Diencephalon (tissue), 1 donor: ENCODE results near the gene TLCD3B. TPM values are rescaled to one million over a fixed set of nuclear protein-coding genes. Genes with fewer than 3 reads are reported as not detected.

Experiments
- total RNA-seq: library from RNA; depleted of rRNA; stranded (reverse); fragments of >200 nt; gene quantifications from one replicate; pipeline ENCODE4 v1.2.3, GENCODE V29; 2014

The TLCD3B gene, protein sequence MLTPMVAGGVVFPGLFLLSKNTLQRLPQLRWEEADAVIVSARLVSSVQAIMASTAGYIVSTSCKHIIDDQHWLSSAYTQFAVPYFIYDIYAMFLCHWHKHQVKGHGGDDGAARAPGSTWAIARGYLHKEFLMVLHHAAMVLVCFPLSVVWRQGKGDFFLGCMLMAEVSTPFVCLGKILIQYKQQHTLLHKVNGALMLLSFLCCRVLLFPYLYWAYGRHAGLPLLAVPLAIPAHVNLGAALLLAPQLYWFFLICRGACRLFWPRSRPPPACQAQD
- total RNA-seq = 24.7 TPM

DNA sequence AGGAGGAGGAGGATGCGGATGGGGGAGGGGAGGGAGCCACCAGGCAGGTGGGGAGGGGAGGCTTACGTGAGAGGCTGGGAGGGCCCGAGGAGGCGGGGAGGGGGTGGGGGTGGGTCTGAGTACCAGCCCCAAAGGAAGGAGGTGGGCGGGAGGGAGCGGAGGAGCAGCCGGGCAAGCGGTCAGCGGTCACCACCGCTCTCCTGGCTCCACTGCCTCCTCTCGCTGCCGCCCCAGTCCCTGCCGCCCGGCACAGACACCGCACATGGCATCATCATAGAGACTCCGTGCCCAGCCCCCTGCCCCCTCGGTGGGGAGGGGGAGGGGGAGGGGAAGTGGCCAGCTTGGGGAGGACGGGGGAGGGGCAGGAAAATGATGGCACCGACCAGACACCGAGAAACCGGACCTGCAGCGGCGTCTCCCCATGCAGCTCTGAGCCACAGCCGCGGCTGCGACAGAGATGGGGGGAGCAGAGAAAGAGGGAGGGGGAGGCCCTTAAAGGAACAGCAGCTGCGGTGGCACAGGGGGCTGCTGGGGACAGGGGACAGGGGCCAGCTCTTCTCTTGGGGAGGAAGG, at the start of gene TLCD3B:
TSS of gene TLCD3B (minus strand) at position 431 of the 573 bp plus-strand sequence. CDS start 744 bp downstream, outside the sequence.

DNA sequence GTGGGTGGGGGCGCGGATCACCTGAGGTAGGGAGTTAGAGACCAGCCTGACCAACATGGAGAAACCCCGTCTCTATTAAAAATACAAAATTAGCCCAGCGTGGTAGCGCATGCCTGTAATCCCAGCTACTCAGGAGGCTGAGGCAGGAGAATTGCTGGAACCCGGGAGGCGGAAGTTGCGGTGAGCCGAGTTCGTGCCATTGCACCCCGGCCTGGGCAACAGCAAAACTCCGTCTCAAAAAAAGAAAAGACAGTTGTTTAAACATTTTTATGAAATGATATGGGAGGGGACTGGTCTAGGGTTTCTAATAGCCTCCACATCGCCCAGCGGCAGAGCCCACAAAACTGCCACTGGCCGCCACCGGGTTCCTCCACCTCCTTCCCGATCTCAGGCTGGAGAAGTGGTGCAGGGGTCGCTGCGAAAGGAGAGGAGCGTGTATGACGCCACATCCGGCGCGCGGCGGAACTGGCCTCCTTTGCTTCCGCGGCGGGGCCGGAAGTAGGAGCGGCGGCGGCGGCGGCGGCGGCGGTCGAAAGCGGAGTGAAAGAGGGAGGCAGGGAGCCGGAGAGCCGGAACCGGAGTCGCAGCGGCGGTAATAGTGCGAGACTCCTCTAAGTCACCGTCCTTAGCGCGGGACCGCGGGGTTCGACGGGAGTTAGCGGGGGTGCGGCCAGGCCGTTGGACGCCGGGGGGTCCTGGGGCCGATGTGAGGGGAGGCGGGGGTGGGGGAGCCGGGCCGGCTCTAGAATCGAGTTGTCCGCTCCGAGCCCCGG, 44.6 kb upstream of the TLCD3B start, which contains the start of gene PPP4C:
TSS of gene PPP4C (plus strand) at position 492 of the 773 bp plus-strand sequence. CDS start 384 bp downstream, outside the sequence.

DNA sequence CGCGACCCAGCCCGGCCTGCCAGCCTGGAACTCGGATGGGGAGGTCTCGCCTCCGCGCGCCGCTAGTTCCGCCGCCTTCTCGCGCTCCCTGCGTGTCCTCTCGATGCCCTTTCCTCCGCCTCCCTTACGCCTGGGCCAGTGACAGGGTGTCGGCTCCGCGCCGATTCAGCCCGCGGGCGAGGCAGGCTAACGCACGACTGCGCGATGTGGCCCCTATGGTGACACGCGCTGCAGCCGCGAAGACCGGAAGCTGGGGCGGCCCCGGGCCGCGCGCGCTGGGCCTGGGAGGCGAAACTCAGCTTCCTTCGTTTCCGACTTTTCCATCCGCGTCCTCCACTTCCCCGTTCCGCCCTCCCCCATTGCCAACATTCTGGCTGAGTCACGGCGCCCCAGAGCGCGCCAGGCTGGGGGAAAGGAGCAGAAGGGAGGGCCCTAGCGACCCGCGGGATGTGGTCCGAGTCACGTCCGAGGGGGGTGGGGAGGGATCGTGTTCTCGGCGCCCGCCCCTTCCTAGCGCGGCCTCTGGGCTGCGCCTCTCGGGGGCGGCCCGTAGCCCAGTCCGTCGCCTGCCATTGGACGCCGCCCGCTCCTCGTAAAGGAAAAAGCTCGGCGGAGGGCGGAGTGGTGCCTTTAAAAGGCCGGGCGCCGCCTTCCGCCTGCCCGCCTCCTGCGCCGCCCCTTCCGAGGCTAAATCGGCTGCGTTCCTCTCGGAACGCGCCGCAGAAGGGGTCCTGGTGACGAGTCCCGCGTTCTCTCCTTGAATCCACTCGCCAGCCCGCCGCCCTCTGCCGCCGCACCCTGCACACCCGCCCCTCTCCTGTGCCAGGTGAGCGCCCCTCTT, 34.3 kb upstream of the TLCD3B start, which contains the start of gene ALDOA:
TSS of gene ALDOA (plus strand) at position 659 of the 841 bp plus-strand sequence. CDS start 1,138 bp downstream, outside the sequence.

DNA sequence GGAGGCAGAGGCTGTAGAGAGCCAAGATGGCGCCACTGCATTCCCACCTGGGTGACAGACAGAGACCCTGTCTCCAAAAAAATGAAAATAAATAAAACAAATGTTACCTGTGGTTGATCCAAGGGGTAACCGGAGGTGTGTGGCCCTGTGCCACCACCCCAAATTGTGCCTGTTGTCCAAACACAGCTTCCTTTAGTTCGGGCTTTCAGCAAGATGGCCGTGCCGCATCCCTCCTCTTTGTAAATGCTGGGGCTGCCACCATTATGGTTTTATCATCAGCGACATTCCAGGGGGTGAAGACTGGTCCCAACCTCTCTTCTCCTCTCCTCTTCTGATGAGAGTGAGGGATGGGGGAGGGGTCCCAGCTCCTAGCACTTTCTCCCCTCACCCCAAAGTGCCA, 8.2 kb downstream of the TLCD3B start, which contains the start of gene C16orf92:
TSS of gene C16orf92 (plus strand) at position 312 of the 400 bp plus-strand sequence. CDS start 143 bp downstream, outside the sequence.

DNA sequence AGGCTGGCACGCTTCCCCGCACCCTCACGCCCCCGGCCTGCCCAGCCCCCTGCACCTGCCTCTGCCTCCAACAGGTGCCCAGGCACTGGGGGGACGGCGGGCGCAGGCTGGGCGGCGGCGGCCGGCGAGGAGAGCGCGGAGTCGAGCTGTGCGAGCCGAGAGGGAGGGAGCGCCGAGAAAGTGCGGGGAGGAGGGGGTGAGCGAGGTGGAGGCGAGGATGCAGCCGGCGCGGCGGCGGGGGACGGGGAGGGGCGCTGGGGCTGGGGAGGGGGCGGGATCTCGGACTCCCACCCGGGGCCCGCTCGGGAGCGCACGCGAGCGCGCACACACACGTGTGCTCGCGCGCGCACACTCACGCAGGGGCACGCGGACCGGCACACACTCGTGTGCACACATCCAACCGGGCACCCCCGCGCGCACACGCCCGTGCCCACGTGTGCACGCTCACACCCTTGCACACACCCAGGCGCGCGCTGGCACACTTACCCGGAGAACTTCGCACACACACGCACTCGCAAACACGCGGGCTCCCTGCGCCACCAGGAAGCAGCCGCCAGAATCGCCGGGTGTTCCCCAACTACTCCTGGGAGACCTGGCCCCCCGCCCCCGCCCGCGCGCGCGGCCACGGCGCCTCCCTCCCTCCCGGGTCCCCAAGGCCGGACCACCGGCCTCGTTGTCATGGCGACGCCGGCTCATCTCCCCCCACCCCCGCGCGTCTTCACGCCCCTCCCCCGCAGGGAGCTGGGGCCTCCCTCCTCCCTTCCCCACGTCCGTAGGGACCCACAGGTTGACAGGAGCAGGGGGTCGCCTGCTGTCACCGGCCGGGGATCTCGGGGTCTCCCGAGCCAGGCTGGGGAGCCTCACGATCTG, 20.0 kb downstream of the TLCD3B start, which contains the start of gene DOC2A:
TSS of gene DOC2A (minus strand) at position 184 of the 870 bp plus-strand sequence. CDS start 805 bp downstream, outside the sequence.

DNA sequence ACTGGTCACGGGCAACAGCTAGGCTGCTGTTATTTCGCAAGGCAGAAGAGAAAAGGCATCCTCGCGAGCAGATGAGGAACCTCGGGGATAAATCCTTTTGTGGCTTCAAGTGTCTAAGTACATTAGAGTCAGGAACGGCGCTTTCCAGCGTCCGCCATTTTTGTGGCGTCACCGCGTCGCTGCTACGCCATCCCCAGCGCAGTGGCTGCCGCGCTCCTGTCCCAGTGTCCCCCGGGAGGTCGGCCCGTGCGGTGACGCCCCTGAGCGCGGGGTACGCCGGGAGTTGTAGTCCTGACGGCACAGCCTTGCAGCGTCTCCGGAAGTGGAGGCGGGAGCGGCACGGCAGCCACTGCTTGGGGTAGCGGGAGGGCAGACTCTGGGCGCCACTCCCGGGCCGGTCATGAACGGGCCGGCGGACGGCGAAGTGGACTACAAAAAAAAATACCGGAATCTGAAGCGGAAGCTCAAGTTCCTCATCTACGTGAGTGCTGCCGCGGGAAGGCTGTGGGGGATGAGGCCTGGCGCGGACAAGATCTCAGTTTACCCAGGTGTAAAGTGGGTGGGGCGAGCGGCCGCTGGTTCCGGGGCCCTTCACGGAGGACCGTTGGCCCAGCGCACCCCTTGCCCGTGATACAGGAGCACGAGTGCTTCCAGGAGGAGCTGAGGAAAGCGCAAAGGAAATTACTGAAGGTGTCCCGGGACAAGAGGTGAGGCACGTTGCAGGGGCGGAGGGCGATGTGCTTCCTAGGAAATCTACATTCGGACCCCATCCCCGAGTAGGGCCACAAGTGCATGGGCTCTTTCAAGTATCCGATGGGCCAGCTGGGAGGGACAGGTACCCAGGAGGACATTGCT, 34.9 kb downstream of the TLCD3B start, which contains the start of gene INO80E:
TSS of gene INO80E (plus strand) at position 331 of the 855 bp plus-strand sequence. CDS start at position 401, 70 bp downstream.

DNA sequence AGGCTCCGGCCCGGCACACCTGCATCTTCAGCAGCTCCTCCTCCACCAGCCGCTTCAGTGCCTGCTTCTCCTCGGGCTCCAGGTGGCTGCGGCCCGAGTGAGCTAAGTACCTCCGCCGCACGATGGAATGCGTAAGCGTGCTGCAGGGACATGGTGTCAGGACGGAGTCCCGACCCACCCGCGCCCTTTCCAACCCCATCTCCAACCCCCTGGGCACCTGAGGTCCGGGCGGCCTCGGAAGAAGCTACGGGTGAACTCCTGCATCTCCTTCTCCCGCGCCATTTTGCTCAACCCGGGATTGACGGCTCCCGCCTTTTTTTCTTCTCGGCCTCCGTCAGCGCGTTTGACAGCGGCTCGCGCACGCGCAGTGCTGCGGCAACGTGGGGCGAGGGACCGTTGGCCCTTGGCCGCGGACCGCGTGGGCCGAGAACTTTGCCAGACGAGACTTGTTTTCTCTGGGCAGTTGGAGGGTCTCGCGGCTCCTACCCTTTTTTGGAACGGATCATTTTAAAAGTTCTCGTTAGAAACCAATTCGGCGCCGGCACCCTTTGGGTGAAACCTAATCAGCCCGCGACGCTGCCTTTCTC, 35.7 kb downstream of the TLCD3B start, which contains the start of gene HIRIP3:
TSS of gene HIRIP3 (minus strand) at position 294 of the 587 bp plus-strand sequence. CDS start at position 282, 12 bp downstream.

Other genes starting within 250 kb of the TLCD3B start
- 48.0 TPM for gene KIF22, start 240.5 kb downstream of the TLCD3B start, total RNA-seq
- 275 TPM for gene MAZ, start 224.7 kb downstream of the TLCD3B start, total RNA-seq
- 34.1 TPM for gene PRRT2, start 219.1 kb downstream of the TLCD3B start, total RNA-seq
- 10.6 TPM for gene PAGR1, start 215.1 kb downstream of the TLCD3B start, total RNA-seq
- gene MVP, start 210.8 kb downstream of the TLCD3B start, total RNA-seq = 9.2 TPM
- 61.1 TPM for gene CDIPT, start 168.0 kb downstream of the TLCD3B start, total RNA-seq
- gene SEZ6L2, start 131.7 kb downstream of the TLCD3B start, total RNA-seq = 88.1 TPM
- 14.8 TPM for gene ASPHD1, start 130.8 kb downstream of the TLCD3B start, total RNA-seq
- gene KCTD13, start 105.0 kb downstream of the TLCD3B start, total RNA-seq = 21.5 TPM
- gene TMEM219, start 69.2 kb downstream of the TLCD3B start, total RNA-seq = 35.1 TPM
- 71.3 TPM for gene TAOK2, start 57.4 kb downstream of the TLCD3B start, total RNA-seq
- gene HIRIP3, start 35.7 kb downstream of the TLCD3B start, total RNA-seq = 12.0 TPM
- gene INO80E, start 35.0 kb downstream of the TLCD3B start, total RNA-seq = 27.7 TPM
- 12.5 TPM for gene DOC2A, start 20.2 kb downstream of the TLCD3B start, total RNA-seq
- gene C16orf92, start 8.1 kb downstream of the TLCD3B start, total RNA-seq = not detected
- 186 TPM for gene ALDOA, start 34.5 kb upstream of the TLCD3B start, total RNA-seq
- 84.9 TPM for gene PPP4C, start 44.7 kb upstream of the TLCD3B start, total RNA-seq
- gene TBX6, start 60.7 kb upstream of the TLCD3B start, total RNA-seq = 0.23 TPM
- gene YPEL3, start 64.9 kb upstream of the TLCD3B start, total RNA-seq = 21.2 TPM
- 0.46 TPM for gene GDPD3, start 82.3 kb upstream of the TLCD3B start, total RNA-seq
- gene MAPK3, start 91.9 kb upstream of the TLCD3B start, total RNA-seq = 28.6 TPM
- gene CORO1A, start 152.3 kb upstream of the TLCD3B start, total RNA-seq = 20.1 TPM
- gene BOLA2B, start 162.4 kb upstream of the TLCD3B start, total RNA-seq = 5.3 TPM
- 10.8 TPM for gene SLX1A, start 162.6 kb upstream of the TLCD3B start, total RNA-seq
- 1.6 TPM for gene SULT1A3, start 168.0 kb upstream of the TLCD3B start, total RNA-seq
- gene NPIPB13, start 217.2 kb upstream of the TLCD3B start, total RNA-seq = 2.5 TPM